ENCODE measurements around the gene OCEL1. TPM values are rescaled to one million over a fixed set of nuclear protein-coding genes. Genes with fewer than 3 reads are reported as not detected.

Gene OCEL1
- total RNA-seq, 4 donors from 2014 or later: 9.7 to 33.5 (median 21.8) TPM

DNA sequence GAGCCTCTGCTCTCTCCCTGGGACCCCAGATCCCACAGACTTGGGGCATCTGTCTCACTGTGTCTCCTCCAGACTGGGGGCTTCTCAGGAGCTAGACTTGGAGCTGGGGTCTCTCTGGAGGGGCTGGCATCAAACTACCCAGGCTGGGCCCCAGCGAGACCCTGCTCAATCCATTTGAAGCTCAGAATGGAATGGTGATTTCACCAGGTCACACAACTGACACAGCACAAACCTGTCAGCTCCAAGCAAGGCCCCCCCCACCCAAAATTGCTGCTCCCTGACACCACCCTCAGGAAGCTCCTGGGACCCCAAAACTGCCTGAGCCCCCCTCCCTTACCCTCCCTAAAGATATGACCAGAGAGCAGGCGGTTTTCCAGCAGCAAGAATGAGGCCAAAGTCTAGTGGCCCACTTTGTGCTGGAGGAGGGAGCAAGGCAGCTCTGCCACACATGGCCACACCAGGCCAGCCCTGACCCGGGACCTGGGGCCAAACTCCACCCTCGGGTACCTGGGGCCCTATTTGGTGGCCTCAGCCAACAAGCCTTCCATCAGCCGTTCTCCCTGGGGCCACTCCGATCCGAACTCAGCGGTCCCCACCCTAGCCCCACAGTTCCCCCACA lies 17.3 kb downstream of the OCEL1 start:
- peaks cover 35 to 36% of the 10 kb centered on the region in 2 donors for H3K4me1 ChIP-seq
- peak; percentile 66 to 68 for DNase-seq
- no peaks in the 10 kb centered on the region for H3K27me3 ChIP-seq
- H3K9me3 ChIP-seq: no peaks in the 10 kb centered on the region
- H3K36me3 ChIP-seq: peaks cover 0 to 4% of the 10 kb centered on the region in 2 donors
- no peak for TF ChIP-seq POLR2A (IDR thresholded peaks at IDR 0.05)
- TF ChIP-seq, protein P1, sequence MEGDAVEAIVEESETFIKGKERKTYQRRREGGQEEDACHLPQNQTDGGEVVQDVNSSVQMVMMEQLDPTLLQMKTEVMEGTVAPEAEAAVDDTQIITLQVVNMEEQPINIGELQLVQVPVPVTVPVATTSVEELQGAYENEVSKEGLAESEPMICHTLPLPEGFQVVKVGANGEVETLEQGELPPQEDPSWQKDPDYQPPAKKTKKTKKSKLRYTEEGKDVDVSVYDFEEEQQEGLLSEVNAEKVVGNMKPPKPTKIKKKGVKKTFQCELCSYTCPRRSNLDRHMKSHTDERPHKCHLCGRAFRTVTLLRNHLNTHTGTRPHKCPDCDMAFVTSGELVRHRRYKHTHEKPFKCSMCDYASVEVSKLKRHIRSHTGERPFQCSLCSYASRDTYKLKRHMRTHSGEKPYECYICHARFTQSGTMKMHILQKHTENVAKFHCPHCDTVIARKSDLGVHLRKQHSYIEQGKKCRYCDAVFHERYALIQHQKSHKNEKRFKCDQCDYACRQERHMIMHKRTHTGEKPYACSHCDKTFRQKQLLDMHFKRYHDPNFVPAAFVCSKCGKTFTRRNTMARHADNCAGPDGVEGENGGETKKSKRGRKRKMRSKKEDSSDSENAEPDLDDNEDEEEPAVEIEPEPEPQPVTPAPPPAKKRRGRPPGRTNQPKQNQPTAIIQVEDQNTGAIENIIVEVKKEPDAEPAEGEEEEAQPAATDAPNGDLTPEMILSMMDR (IDR thresholded peaks at IDR 0.05): peak in 1 of 6 experiments; percentile 5
- intact Hi-C loops (cut with DNase I): no loop called here
- peak overlapping the region; percentile 74 to 86 (median 85) for H3K27ac ChIP-seq
- H3K4me3 ChIP-seq (replicated peaks in 1 of 3): peak overlapping the region in 2 of 3 donors; percentile 19 to 84
- 16 to 23% methylated on average over 8 of the region's 8 CpGs for WGBS, 2 donors

DNA sequence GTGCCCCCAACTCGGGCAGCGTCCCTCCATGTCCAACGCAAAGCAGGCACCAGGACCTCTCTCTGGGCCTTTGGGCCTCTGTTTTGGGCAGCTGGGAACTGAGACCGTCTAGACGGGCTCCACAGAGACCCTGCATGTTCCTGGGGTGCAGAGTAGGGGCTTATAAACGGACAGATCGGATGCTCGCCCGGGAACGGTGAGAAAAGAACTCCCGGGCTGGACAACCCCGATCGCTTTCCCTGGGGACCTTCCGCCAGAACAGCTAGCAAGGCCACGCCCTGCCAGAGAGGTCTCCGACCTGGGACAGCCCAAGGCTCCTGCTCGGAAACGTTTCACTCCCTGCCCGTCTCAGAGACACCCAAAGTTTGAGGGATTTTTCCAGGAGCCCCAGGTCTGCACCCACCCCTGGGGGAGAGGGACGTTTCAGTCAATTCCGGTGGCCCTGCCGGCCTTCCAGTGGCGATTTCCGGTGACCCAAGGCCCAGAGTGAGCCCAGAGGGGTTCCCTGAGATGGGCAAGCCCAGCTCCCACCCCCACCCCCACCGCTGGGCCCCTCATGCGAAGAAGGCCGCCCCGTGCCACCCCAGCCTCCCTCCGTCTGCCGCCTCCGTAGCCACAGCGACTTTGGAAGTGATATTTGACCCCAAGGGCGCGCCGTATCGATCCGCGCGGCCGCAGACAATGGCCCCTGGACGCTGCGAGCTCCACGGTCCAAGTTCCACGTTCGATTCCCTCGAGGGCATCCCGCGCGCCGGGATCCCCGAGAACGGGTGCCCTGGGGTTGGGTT lies 18.0 kb downstream of the OCEL1 start:
- Histone ChIP-seq H3K4me1 (peaks cover 35 to 36% of the 10 kb centered on the region in 2 donors), H3K27ac (peak overlapping the region; percentile 74 to 86 (median 85)), H3K4me3 (replicated peaks in 1 of 3) (peak overlapping the region; percentile 19 to 93 (median 84)), H3K36me3 (no peaks in the 10 kb centered on the region), H3K9me3 (no peaks in the 10 kb centered on the region), H3K27me3 (no peaks in the 10 kb centered on the region)
- peak in 1 of 2 donors; percentile 28 for TF ChIP-seq POLR2A (IDR thresholded peaks at IDR 0.05)
- TF ChIP-seq, protein P1 (IDR thresholded peaks at IDR 0.05): no peak
- intact Hi-C loops (cut with DNase I): no loop called here
- WGBS, 2 donors: 6 to 16% methylated on average over 3 to 6 of the region's 52 CpGs
- DNase-seq: peak; percentile 72 to 77

DNA sequence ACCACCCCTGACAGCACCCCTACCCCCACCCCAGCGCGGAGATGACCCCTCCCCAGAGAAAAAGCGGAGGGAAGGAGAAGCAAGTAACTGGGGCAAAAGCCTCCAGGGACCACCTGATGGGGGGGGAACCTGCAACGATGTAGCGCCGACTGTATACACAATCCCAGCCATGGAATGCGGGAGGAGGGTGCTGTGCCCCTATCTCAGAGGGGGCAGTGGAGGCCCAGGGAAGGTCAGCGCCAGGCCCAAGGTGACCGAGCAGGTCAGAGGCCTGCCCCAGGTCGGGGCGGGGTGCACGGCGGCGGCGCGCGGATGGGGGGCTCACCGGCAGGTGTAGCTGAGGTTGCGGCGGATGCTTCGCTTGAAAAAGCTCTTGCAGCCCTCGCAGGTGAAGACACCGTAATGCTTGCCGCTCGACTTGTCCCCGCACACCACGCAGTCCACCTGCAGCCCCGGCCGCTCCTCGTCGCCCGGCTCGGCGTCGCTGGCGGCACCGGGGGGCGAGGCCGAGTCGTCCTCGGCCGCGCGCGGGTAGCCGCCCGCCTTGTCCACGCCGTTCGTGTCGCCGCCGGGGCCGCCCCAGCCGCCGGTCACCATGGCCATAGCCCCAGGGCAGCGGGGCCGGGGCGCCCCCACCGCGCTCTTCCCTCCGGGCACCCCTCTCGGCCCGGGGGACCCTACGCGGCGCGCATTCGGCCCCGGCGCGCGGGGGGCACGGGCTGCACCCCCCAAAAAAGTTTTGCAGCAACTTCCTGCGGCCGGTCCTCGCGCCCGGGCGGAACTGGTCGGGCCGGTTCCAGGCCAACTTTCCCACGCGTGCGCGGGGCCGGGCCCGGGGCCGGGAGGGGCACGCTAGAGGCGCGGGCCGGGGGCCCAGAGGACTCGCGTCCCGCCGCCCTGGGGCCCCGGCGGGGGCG lies 18.9 kb downstream of the OCEL1 start:
- intact Hi-C loops (cut with DNase I): no loop called here
- peaks cover 35 to 36% of the 10 kb centered on the region in 2 donors for H3K4me1 ChIP-seq
- TF ChIP-seq, protein P1 (IDR thresholded peaks at IDR 0.05): no peak
- peak in 1 of 2 donors; percentile 6 for TF ChIP-seq POLR2A (IDR thresholded peaks at IDR 0.05)
- WGBS, 2 donors: 0 to 2% methylated on average over 3 to 26 of the region's 100 CpGs
- no peaks in the 10 kb centered on the region for H3K36me3 ChIP-seq
- no peaks in the 10 kb centered on the region for H3K9me3 ChIP-seq
- no peaks in the 10 kb centered on the region for H3K27me3 ChIP-seq
- H3K27ac ChIP-seq: peak overlapping the region; percentile 74 to 86 (median 85)
- peak overlapping the region; percentile 19 to 93 (median 84) for H3K4me3 ChIP-seq (replicated peaks in 1 of 3)
- DNase-seq: peak; percentile 65 to 67

DNA sequence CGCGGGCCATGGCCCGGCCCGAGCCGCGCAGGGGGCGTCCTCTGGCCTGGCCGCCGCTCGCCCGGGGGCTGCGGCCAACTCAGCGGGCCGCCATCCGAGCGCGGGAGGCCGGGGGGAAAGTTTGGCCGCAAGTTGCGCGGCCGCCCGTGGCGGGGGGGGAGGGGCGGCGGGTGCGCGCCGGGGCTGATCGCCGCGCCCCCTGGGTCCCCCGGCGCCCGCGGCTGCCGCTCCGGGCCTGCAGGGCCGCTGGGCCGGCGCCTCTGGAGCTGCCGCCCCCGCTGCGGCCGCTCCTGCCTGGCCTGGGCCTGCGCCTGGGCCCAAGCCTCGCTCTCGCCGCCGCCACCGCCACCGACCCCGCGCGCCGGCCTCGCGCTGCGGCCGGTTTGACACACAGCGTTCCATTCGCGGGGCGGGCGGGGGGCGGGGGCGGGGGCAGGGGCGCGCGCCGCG lies 19.5 kb downstream of the OCEL1 start, which contains the start of gene NR2F6:
Gene NR2F6 (minus strand): TSS at position 385 of the 450 bp plus-strand sequence. CDS start 699 bp downstream, outside the sequence.
- WGBS, 2 donors: 2% methylated on average over 9 of the region's 72 CpGs; no CpG with 5 or more reads in 1 of the 2 donors
- TF ChIP-seq POLR2A (IDR thresholded peaks at IDR 0.05): peak in 1 of 2 donors; percentile 71
- TF ChIP-seq, protein P1 (IDR thresholded peaks at IDR 0.05): no peak
- Histone ChIP-seq H3K4me1 (peaks cover 35 to 36% of the 10 kb centered on the region in 2 donors), H3K27me3 (no peaks in the 10 kb centered on the region), H3K9me3 (no peaks in the 10 kb centered on the region), H3K36me3 (no peaks in the 10 kb centered on the region), H3K27ac (peak within 1 kb of the TSS; percentile 74 to 86 (median 85)), H3K4me3 (replicated peaks in 1 of 3) (peak within 1 kb of the TSS; percentile 55 to 93 (median 84))
- no peak for DNase-seq
- intact Hi-C loops (cut with DNase I): no loop called here
